Lower lobe of right lung (tissue), 2 donors: ENCODE data around the gene CYP27B1. TPM values are rescaled to one million over a fixed set of nuclear protein-coding genes. Genes with fewer than 3 reads are reported as not detected.

Source experiments
- ATAC-seq, 2 donors: fragments of 200-7000 bp; cut with Tn5 transposase; one replicate each; pipeline ENCODE4 v1.9.1; 2020 to 2022; ENCODE audit warnings: mild to moderate bottlenecking in 2 of 2, moderate library complexity in 2 of 2
- DNase-seq: peaks from one replicate; pipeline ENCODE4 v3.0.0-alpha.2; 2020
- H3K27ac ChIP-seq: fragments of 200-600 bp; one replicate; pipeline ENCODE4 v1.8.0; 2022
- H3K27me3 ChIP-seq: fragments of 200-600 bp; one replicate; pipeline ENCODE4 v1.8.0; 2022; ENCODE audit warnings: low read depth
- H3K36me3 ChIP-seq: fragments of 200-600 bp; one replicate; pipeline ENCODE4 v1.8.0; 2022; ENCODE audit warnings: mild to moderate bottlenecking
- H3K4me1 ChIP-seq: fragments of 200-600 bp; one replicate; pipeline ENCODE4 v1.8.0; 2022
- H3K4me3 ChIP-seq: fragments of 200-600 bp; one replicate; pipeline ENCODE4 v1.8.0; 2022; ENCODE audit warnings: mild to moderate bottlenecking
- H3K9me3 ChIP-seq: fragments of 200-600 bp; one replicate; pipeline ENCODE4 v1.8.0; 2022
- intact Hi-C: fragments of 100-400 bp; cut with DNase I; formaldehyde crosslinking; loops from one replicate; pipeline ENCODE4 v1.11.0; 2022
- total RNA-seq: library from RNA; stranded (reverse); fragmentation: NEBNext Ultra II Directional; extraction: Animal tissue kit (Norgen Biotek cat#: 25700); gene quantifications from one replicate; pipeline ENCODE4 v1.2.1, GENCODE V29; 2021
- TF ChIP-seq, protein P1 (sequence below): fragments of 200-600 bp; IDR thresholded peaks from one replicate; pipeline ENCODE4 v1.8.0; 2022; ENCODE audit warnings: antibody characterized with exemption, mild to moderate bottlenecking
- donor health status: DM: no; HTN: yes; CAD: no; lungs with severe emphysema.

CYP27B1 gene
- total RNA-seq, 1 donor from 2014 or later: 1.1 TPM

- DNase-seq: peak; percentile 73
- peak; percentile 12 to 13 for ATAC-seq
- H3K36me3 ChIP-seq: peaks cover 9% of the 10 kb centered on the region
- peaks cover 39% of the 10 kb centered on the region for H3K4me1 ChIP-seq
- H3K27me3 ChIP-seq: peaks cover 29% of the 10 kb centered on the region
- intact Hi-C loops: no loop called here
- peak overlapping the region; percentile 56 for H3K27ac ChIP-seq
- peak overlapping the region; percentile 53 for H3K4me3 ChIP-seq
- TF ChIP-seq, protein P1, sequence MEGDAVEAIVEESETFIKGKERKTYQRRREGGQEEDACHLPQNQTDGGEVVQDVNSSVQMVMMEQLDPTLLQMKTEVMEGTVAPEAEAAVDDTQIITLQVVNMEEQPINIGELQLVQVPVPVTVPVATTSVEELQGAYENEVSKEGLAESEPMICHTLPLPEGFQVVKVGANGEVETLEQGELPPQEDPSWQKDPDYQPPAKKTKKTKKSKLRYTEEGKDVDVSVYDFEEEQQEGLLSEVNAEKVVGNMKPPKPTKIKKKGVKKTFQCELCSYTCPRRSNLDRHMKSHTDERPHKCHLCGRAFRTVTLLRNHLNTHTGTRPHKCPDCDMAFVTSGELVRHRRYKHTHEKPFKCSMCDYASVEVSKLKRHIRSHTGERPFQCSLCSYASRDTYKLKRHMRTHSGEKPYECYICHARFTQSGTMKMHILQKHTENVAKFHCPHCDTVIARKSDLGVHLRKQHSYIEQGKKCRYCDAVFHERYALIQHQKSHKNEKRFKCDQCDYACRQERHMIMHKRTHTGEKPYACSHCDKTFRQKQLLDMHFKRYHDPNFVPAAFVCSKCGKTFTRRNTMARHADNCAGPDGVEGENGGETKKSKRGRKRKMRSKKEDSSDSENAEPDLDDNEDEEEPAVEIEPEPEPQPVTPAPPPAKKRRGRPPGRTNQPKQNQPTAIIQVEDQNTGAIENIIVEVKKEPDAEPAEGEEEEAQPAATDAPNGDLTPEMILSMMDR: peak; percentile 23
- no peaks in the 10 kb centered on the region for H3K9me3 ChIP-seq
Measured at GRCh38 chr12:57741844-57742738, 24.8 kb downstream of the CYP27B1 start.

GRCh38 chr12:57741413-57741789, 25.5 kb downstream of the CYP27B1 start:
- Histone ChIP-seq H3K27me3 (peaks cover 36% of the 10 kb centered on the region), H3K27ac (peak overlapping the region; percentile 56), H3K36me3 (peaks cover 2% of the 10 kb centered on the region), H3K4me3 (peak overlapping the region; percentile 53), H3K4me1 (peaks cover 44% of the 10 kb centered on the region), H3K9me3 (no peaks in the 10 kb centered on the region)
- DNase-seq (no peak), ATAC-seq (no peak)
- intact Hi-C loops: no loop called here
- TF ChIP-seq, protein P1: no peak

GRCh38 chr12:57740656-57741412, 26.0 kb downstream of the CYP27B1 start:
- peaks cover 47% of the 10 kb centered on the region for H3K4me1 ChIP-seq
- H3K4me3 ChIP-seq: peak overlapping the region; percentile 53
- no peak for ATAC-seq
- H3K27me3 ChIP-seq: peaks cover 41% of the 10 kb centered on the region
- peak; percentile 62 for DNase-seq
- no peak overlapping the region for H3K27ac ChIP-seq
- no peaks in the 10 kb centered on the region for H3K36me3 ChIP-seq
- H3K9me3 ChIP-seq: no peaks in the 10 kb centered on the region
- TF ChIP-seq, protein P1: no peak
- intact Hi-C loops: no loop called here

DNA sequence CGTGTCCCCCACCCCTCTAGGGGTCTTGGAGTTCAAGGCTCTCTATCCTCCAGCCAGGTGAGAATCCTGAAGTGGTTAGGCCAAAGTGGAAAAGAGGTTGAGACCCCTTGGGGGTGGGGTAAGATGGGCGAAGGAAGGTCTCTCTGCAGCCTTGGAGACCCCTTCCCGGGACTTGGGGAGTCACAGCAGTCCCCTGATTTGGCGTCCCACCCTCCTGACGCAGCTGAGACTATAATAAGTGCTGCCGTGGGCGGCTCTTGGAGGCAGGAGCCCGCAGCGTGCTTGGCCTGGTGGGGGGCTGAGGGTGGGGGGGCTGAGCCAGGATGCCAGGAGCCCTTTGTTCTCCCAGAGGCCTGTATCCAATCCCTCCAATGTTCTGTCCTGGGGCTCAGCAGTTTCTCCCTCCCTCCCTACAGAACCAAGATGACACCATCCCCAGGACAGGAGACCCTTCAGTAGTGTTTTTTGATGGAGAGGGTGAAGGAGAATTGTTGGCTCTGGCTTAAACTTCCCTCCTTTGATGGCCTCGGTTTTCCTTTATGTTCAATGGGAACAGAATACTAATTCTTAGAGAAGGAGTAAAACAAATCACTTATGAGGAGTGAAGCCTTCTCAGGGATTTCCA, 26.9 kb downstream of the CYP27B1 start:
- no peaks in the 10 kb centered on the region for H3K36me3 ChIP-seq
- H3K27me3 ChIP-seq: peaks cover 47% of the 10 kb centered on the region
- no peak overlapping the region for H3K4me3 ChIP-seq
- intact Hi-C loops: no loop called here
- ATAC-seq (no peak), DNase-seq (no peak)
- peaks cover 46% of the 10 kb centered on the region for H3K4me1 ChIP-seq
- TF ChIP-seq, protein P1: no peak
- no peaks in the 10 kb centered on the region for H3K9me3 ChIP-seq
- H3K27ac ChIP-seq: no peak overlapping the region

DNA sequence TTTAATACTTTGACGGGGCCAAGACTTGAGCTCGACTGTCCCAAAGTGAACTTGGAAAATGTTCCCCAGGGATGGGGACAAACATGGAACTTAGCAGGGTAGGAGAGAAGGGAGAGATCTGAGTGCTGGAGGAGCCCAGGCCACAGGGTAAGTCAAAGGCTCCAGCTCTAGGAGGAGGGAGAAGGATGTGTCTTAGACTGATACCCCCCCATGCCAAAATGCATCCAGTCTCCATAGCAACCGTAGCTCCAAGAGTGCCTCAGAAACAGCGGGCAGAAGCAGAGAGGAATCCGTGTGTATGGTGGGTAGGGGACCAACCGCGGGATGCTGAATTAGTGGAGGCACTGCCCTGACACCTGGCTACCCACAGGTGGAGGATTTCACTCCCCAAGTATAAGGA, 27.5 kb downstream of the CYP27B1 start:
- H3K4me3 ChIP-seq: no peak overlapping the region
- intact Hi-C loops: no loop called here
- ATAC-seq: no peak
- no peak for DNase-seq
- no peak overlapping the region for H3K27ac ChIP-seq
- peaks cover 46% of the 10 kb centered on the region for H3K4me1 ChIP-seq
- TF ChIP-seq, protein P1: no peak
- no peaks in the 10 kb centered on the region for H3K9me3 ChIP-seq
- H3K27me3 ChIP-seq: peaks cover 51% of the 10 kb centered on the region
- no peaks in the 10 kb centered on the region for H3K36me3 ChIP-seq
